ENCODE data around the gene SCAF1. TPM values are rescaled to one million over a fixed set of nuclear protein-coding genes. Genes with fewer than 3 reads are reported as not detected.
A peak's percentile ranks its signal among the peaks of the same experiment; 100 is the strongest.

SCAF1 gene
- total RNA-seq, 2 donors from 2014 or later: 84.8 to 94.5 TPM

GRCh38 chr19:49662011-49662410 is 20.0 kb downstream of the SCAF1 start:
- H3K4me3 Mint-ChIP-seq: no peak overlapping the region
- Histone ChIP-seq H3K27me3 (ENCODE audit: control insufficient read depth, insufficient read depth, low read length, poor library complexity, severe bottlenecking) (no peaks in the 10 kb centered on the region), H3K27ac (ENCODE audit: low read depth, low read length) (no peak overlapping the region), H3K4me3 (ENCODE audit: low read length) (no peak overlapping the region), H3K9ac (ENCODE audit: extremely low read depth, low read length, poor library complexity, severe bottlenecking) (no peak overlapping the region), H3K4me1 (ENCODE audit: control insufficient read depth, insufficient read depth, low read length) (no peaks in the 10 kb centered on the region), H3K9me3 (ENCODE audit: control insufficient read depth, low read length) (peaks cover 10% of the 10 kb centered on the region), H3K36me3 (ENCODE audit: control insufficient read depth, insufficient read depth, low read length) (peaks cover 58% of the 10 kb centered on the region)
- peaks cover 12% of the 10 kb centered on the region for H3K4me1 Mint-ChIP-seq
- DNase-seq: no peak
- H3K9me3 Mint-ChIP-seq: peaks cover 9% of the 10 kb centered on the region
- no peaks in the 10 kb centered on the region for H3K27me3 Mint-ChIP-seq (ENCODE audit: insufficient read depth)
- no peak overlapping the region for H3K27ac Mint-ChIP-seq
- peaks cover 56% of the 10 kb centered on the region for H3K36me3 Mint-ChIP-seq (ENCODE audit: low read depth)
- 96% methylated on average over 5 to 16 of the region's 16 CpGs for WGBS, 2 experiments (ENCODE audit: insufficient coverage in 1 of 2, insufficient read length in 1 of 2)
- TF ChIP-seq, protein P1, sequence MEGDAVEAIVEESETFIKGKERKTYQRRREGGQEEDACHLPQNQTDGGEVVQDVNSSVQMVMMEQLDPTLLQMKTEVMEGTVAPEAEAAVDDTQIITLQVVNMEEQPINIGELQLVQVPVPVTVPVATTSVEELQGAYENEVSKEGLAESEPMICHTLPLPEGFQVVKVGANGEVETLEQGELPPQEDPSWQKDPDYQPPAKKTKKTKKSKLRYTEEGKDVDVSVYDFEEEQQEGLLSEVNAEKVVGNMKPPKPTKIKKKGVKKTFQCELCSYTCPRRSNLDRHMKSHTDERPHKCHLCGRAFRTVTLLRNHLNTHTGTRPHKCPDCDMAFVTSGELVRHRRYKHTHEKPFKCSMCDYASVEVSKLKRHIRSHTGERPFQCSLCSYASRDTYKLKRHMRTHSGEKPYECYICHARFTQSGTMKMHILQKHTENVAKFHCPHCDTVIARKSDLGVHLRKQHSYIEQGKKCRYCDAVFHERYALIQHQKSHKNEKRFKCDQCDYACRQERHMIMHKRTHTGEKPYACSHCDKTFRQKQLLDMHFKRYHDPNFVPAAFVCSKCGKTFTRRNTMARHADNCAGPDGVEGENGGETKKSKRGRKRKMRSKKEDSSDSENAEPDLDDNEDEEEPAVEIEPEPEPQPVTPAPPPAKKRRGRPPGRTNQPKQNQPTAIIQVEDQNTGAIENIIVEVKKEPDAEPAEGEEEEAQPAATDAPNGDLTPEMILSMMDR (conservative IDR thresholded peaks at IDR 0.05): no peak

GRCh38 chr19:49663224-49663623 is 21.2 kb downstream of the SCAF1 start:
- WGBS, 2 experiments (ENCODE audit: insufficient coverage in 1 of 2, insufficient read length in 1 of 2): 95 to 96% methylated on average over 9 to 12 of the region's 12 CpGs
- Histone ChIP-seq H3K36me3 (ENCODE audit: control insufficient read depth, insufficient read depth, low read length) (peaks cover 47% of the 10 kb centered on the region), H3K4me1 (ENCODE audit: control insufficient read depth, insufficient read depth, low read length) (no peaks in the 10 kb centered on the region), H3K4me3 (ENCODE audit: low read length) (no peak overlapping the region), H3K9me3 (ENCODE audit: control insufficient read depth, low read length) (peaks cover 10% of the 10 kb centered on the region), H3K27ac (ENCODE audit: low read depth, low read length) (no peak overlapping the region), H3K27me3 (ENCODE audit: control insufficient read depth, insufficient read depth, low read length, poor library complexity, severe bottlenecking) (no peaks in the 10 kb centered on the region), H3K9ac (ENCODE audit: extremely low read depth, low read length, poor library complexity, severe bottlenecking) (no peak overlapping the region)
- Mint-ChIP-seq H3K4me1 (peaks cover 16% of the 10 kb centered on the region), H3K36me3 (ENCODE audit: low read depth) (peaks cover 51% of the 10 kb centered on the region), H3K27me3 (ENCODE audit: insufficient read depth) (no peaks in the 10 kb centered on the region), H3K27ac (no peak overlapping the region), H3K4me3 (no peak overlapping the region), H3K9me3 (peaks cover 9% of the 10 kb centered on the region)
- no peak for DNase-seq
- TF ChIP-seq, protein P1 (conservative IDR thresholded peaks at IDR 0.05): no peak

DNA sequence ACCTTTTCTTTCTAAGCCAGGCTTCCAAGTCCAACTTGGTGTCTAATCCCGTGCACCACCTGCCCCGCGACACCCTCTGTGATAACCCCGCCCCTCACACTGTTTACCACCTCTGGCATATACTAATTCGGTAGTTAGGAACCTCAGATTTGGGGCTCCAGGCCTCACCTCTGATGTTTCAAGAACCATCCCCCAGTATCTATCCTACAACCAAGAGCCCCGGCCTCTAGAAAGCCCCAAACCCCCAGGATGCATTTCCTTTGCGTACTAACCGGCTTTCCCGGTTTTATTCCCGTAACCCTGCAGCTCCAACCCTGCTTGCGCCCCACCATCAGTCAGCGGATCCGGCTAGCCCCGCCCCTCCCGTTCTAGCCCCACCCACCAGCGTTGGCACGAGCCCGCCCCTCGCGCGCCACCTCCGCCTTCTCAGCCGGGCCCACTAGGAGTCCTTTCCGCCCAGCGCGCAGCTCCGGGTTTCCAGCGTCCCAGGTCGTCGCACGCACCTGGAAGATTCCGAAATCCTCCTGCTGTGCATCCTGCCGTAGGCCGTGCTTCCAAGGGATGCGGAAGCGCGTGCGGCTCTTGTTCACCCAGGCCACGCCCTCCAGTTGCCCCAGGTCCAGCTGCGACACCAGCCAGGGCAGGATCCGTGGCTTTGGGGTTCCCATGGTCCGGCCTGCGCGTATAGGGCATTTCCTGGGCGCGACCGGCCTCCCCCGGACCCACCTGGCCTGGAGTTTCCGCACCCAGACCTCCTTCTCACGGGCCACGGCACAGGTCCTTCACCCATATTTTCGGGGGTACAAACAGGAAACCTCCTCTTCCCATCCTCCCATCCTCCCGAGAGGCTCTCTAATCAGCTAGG is 22.4 kb downstream of the SCAF1 start:
- peak overlapping the region; percentile 90 for H3K4me3 ChIP-seq (ENCODE audit: low read length)
- peak overlapping the region; percentile 34 for H3K27ac ChIP-seq (ENCODE audit: low read depth, low read length)
- peak overlapping the region; percentile 77 for H3K9ac ChIP-seq (ENCODE audit: extremely low read depth, low read length, poor library complexity, severe bottlenecking)
- peaks cover 9% of the 10 kb centered on the region for H3K9me3 Mint-ChIP-seq
- no peaks in the 10 kb centered on the region for H3K27me3 Mint-ChIP-seq (ENCODE audit: insufficient read depth)
- WGBS, 2 experiments (ENCODE audit: insufficient coverage in 1 of 2, insufficient read length in 1 of 2): 0 to 2% methylated on average over 4 to 53 of the region's 53 CpGs
- no peaks in the 10 kb centered on the region for H3K4me1 ChIP-seq (ENCODE audit: control insufficient read depth, insufficient read depth, low read length)
- H3K9me3 ChIP-seq (ENCODE audit: control insufficient read depth, low read length): peaks cover 10% of the 10 kb centered on the region
- peaks cover 16% of the 10 kb centered on the region for H3K4me1 Mint-ChIP-seq
- peak overlapping the region; percentile 95 for H3K27ac Mint-ChIP-seq
- peak overlapping the region; percentile 93 for H3K4me3 Mint-ChIP-seq
- peaks cover 48% of the 10 kb centered on the region for H3K36me3 ChIP-seq (ENCODE audit: control insufficient read depth, insufficient read depth, low read length)
- TF ChIP-seq, protein P1 (conservative IDR thresholded peaks at IDR 0.05): peak; percentile 48
- peaks cover 45% of the 10 kb centered on the region for H3K36me3 Mint-ChIP-seq (ENCODE audit: low read depth)
- H3K27me3 ChIP-seq (ENCODE audit: control insufficient read depth, insufficient read depth, low read length, poor library complexity, severe bottlenecking): no peaks in the 10 kb centered on the region
- DNase-seq: peak; percentile 99

Data from endodermal cell (in vitro differentiated cells).